ENCODE data around the gene ATP2C1. TPM values are rescaled to one million over a fixed set of nuclear protein-coding genes. Genes with fewer than 3 reads are reported as not detected.

The ATP2C1 gene
- total and polyA plus RNA-seq, 9 of the 15 experiments (the other 6 are each of a cell fraction or from before 2014, with no cell fraction given) = 10.0 to 53.5 (median 27.9) TPM

GRCh38 chr3:130963444-130963843, 69.6 kb downstream of the ATP2C1 start:
- ChIA-PET CTCF (ENCODE audit: low intra/inter-chr PET ratio) (interaction anchor here (0.6 kb wide), 1 partner anchor 23 kb away, joined by 3 read pairs; no protein-coding TSS in a partner anchor), POLR2A (interaction anchor here (0.7 kb wide), 1 partner anchor 114 kb away, joined by 3 read pairs; no protein-coding TSS in a partner anchor)
- Histone ChIP-seq H3K9ac (ENCODE audit: insufficient read depth in 1 of 2, low read depth in 2 of 2, low read length in 2 of 2) (no peak overlapping the region), H3K4me1 (replicated peaks in 1 of 2; ENCODE audit: control insufficient read depth in 2 of 2, insufficient read depth in 2 of 2, low read length in 2 of 2) (no peaks in the 10 kb centered on the region), H3K27me3 (ENCODE audit: control insufficient read depth in 2 of 2, insufficient read depth in 2 of 2, low read length in 2 of 2) (no peaks in the 10 kb centered on the region), H3K4me3 (no peak overlapping the region), H3K9me1 (ENCODE audit: control insufficient read depth, insufficient read depth, low read length) (no peaks in the 10 kb centered on the region), H3K79me2 (ENCODE audit: control insufficient read depth, insufficient read depth, low read length) (no peaks in the 10 kb centered on the region), H3K27ac (ENCODE audit: extremely low read depth, low read depth, low read length) (no peak overlapping the region), H3K4me2 (ENCODE audit: insufficient read depth, low read length) (no peak overlapping the region), H3K36me3 (ENCODE audit: control insufficient read depth, insufficient read depth, low read length) (peaks cover 63% of the 10 kb centered on the region), H3K9me3 (replicated peaks; ENCODE audit: control insufficient read depth, insufficient read depth, low read depth, low read length) (no peaks in the 10 kb centered on the region), H2AFZ (ENCODE audit: low read depth, low read length) (no peak overlapping the region), H4K20me1 (replicated peaks; ENCODE audit: control insufficient read depth, insufficient read depth, low read length) (no peaks in the 10 kb centered on the region)
- no peak for TF ChIP-seq CREM (IDR thresholded peaks at IDR 0.05; ENCODE audit: low read depth)
- no peak for TF ChIP-seq CLOCK (CRISPR knock-in tag; IDR thresholded peaks at IDR 0.05; ENCODE audit: borderline replicate concordance)
- TF ChIP-seq ZC3H8 (IDR thresholded peaks at IDR 0.05) = no peak
- TF ChIP-seq EGR1 (conservative IDR thresholded peaks at IDR 0.05) = no peak
- TF ChIP-seq ZNF224 (CRISPR knock-in tag; IDR thresholded peaks at IDR 0.05) = no peak
- no peak for TF ChIP-seq ZBTB40 (IDR thresholded peaks at IDR 0.05)
- TF ChIP-seq ZBTB40 (CRISPR knock-in tag; IDR thresholded peaks at IDR 0.05) = no peak
- in situ Hi-C loops (cut with MboI) (no loop called here), intact Hi-C loops (cut with micrococcal nuclease) (no loop called here)
- 83% methylated on average over 2 of the region's 2 CpGs for WGBS (ENCODE audit: insufficient coverage, low coverage, missing lambda C conversion rate)
- no peak for FAIRE-seq
- DNase-seq (ENCODE audit: extremely low read depth in 1 of 4, low spot score in 3 of 4) = no peak
- no peak for ATAC-seq
- no TSS peak for BruUV-seq (replicated peaks)
